PC-3 (cell line): ENCODE results near the gene EIF6. TPM values are rescaled to one million over a fixed set of nuclear protein-coding genes. Genes with fewer than 3 reads are reported as not detected.

ENCODE experiments used
- ATAC-seq: fragments of 200-7000 bp; cut with Tn5 transposase; 2 replicates; pipeline ENCODE4 v1.9.1; 2020; ENCODE audit warnings: mild to moderate bottlenecking, moderate library complexity
- BruUV-seq: library from RNA; stranded (reverse); fragments of 400-500 nt; replicated peaks from 2 replicates; lab custom pipeline; 2021; lab: Mats Ljungman, UMichigan
- CTCF ChIA-PET: fragments of 300-600 bp; sonication (Branson Sonifier 250); formaldehyde crosslinking; loops from one replicate; lab custom pipeline; 2022; ENCODE audit warnings: antibody characterized with exemption; lab: Charles Lee
- POLR2A ChIA-PET: fragments of 300-600 bp; sonication (Branson Sonifier 250); formaldehyde crosslinking; loops from one replicate; lab custom pipeline; 2022; ENCODE audit warnings: antibody characterized with exemption; ENCODE audit not compliant: unreplicated experiment; lab: Charles Lee
- DNase-seq: peaks from one replicate; pipeline ENCODE4 v3.0.0-alpha.2; 2015
- H2AFZ ChIP-seq: fragments of 300-600 bp; sonication (generic); 2 replicates; pipeline ENCODE4 v1.6.0; 2016; ENCODE audit warnings: antibody characterized with exemption, low read length
- H3F3A ChIP-seq: fragments of 300-600 bp; sonication (generic); one replicate; pipeline ENCODE4 v1.6.0; 2017; ENCODE audit warnings: antibody characterized with exemption, low read length, control low read depth, mild to moderate bottlenecking; ENCODE audit not compliant: unreplicated experiment
- H3K27ac ChIP-seq: fragments of 300-600 bp; sonication (generic); 2 replicates; pipeline ENCODE4 v1.5.1; 2016; ENCODE audit warnings: mild to moderate bottlenecking, low read length
- H3K27me3 ChIP-seq: fragments of 300-600 bp; sonication (generic); 2 replicates; pipeline ENCODE4 v1.6.1; 2016; ENCODE audit warnings: low read length, mixed read lengths
- H3K36me3 ChIP-seq: fragments of 300-600 bp; sonication (generic); 2 replicates; pipeline ENCODE4 v1.6.1; 2016; ENCODE audit warnings: low read depth, mixed run types, low read length, mixed read lengths
- H3K4me1 ChIP-seq: fragments of 300-600 bp; sonication (generic); 2 replicates; pipeline ENCODE4 v1.5.1; 2016; ENCODE audit warnings: low read length; ENCODE audit not compliant: insufficient read depth
- H3K4me2 ChIP-seq: fragments of 300-600 bp; sonication (generic); 2 replicates; pipeline ENCODE4 v1.6.0; 2016; ENCODE audit warnings: low read length
- H3K4me3 ChIP-seq: fragments of 300-600 bp; sonication (generic); 2 replicates; pipeline ENCODE4 v1.5.1; 2016; ENCODE audit warnings: mild to moderate bottlenecking, low read length, mixed read lengths
- H3K79me2 ChIP-seq: fragments of 300-600 bp; sonication (generic); 2 replicates; pipeline ENCODE4 v1.6.1; 2017; ENCODE audit warnings: low read length, mixed read lengths
- H3K9ac ChIP-seq: fragments of 300-600 bp; sonication (generic); 2 replicates; pipeline ENCODE4 v1.6.0; 2016; ENCODE audit warnings: mild to moderate bottlenecking, low read length
- H3K9me2 ChIP-seq: fragments of 300-600 bp; sonication (generic); replicated peaks from 2 replicates; pipeline ENCODE4 v1.6.1; 2016; ENCODE audit warnings: mixed run types, low read length, mixed read lengths
- H3K9me3 ChIP-seq: fragments of 300-600 bp; sonication (generic); 2 replicates; pipeline ENCODE4 v1.6.1; 2016; ENCODE audit warnings: low read length, mixed read lengths
- H4K20me1 ChIP-seq: fragments of 300-600 bp; sonication (generic); 2 replicates; pipeline ENCODE4 v1.6.1; 2016; ENCODE audit warnings: low read length, mixed read lengths
- CTCF ChIP-seq: fragments of 300-600 bp; sonication (generic); conservative IDR thresholded peaks from 2 replicates; pipeline ENCODE4 v1.5.1; 2017; ENCODE audit warnings: antibody characterized with exemption, low read depth, mild to moderate bottlenecking, low read length
- EZH2 ChIP-seq: fragments of 300-600 bp; sonication (generic); IDR thresholded peaks from one replicate; pipeline ENCODE4 v1.6.1; 2017; ENCODE audit warnings: antibody characterized with exemption, mild to moderate bottlenecking, low read length; ENCODE audit not compliant: unreplicated experiment
- EZH2phosphoT487 ChIP-seq: fragments of 300-600 bp; sonication (generic); IDR thresholded peaks from 2 replicates; pipeline ENCODE4 v1.6.1; 2018; ENCODE audit warnings: mild to moderate bottlenecking, antibody characterized with exemption, low read length, borderline replicate concordance
- intact Hi-C: fragments of 100-400 bp; cut with micrococcal nuclease; formaldehyde crosslinking; loops from 2 replicates; pipeline ENCODE4 v1.9.0; 2023
- total RNA-seq: library from RNA; depleted of rRNA; stranded (reverse); fragments of >200 nt; gene quantifications from 2 replicates; pipeline ENCODE4 v1.2.3, GENCODE V29; 2014

The EIF6 gene
- total RNA-seq, 1 experiment from 2014 or later: 292 TPM

- ChIA-PET CTCF (interaction anchor here (0.9 to 3.7 kb wide), 7 partner anchors 14 to 142 kb away, joined by 3 to 19 read pairs (median 4); no protein-coding TSS in a partner anchor), POLR2A (interaction anchor here (0.6 to 1.1 kb wide), 2 partner anchors 150 to 306 kb away, joined by 3 to 4 read pairs; no protein-coding TSS in a partner anchor)
- H3K27me3 ChIP-seq: no peaks in the 10 kb centered on the region
- H2AFZ ChIP-seq: no peak overlapping the region
- ATAC-seq (no peak), DNase-seq (no peak)
- 0 out of 2 replicates have a peak, but pooled peaks cover 7% of the 10 kb centered on the region for H3K79me2 ChIP-seq
- H3K9ac ChIP-seq: peak overlapping the region; percentile 91
- no TSS peak for BruUV-seq
- intact Hi-C loops: loop anchor here (2.0 kb wide), 2 partner anchors 14 to 134 kb away; partner anchors contain the start of gene GDF5
- peak overlapping the region; percentile 98 for H3K27ac ChIP-seq
- TF ChIP-seq EZH2phosphoT487 (no peak), CTCF (no peak), EZH2 (no peak)
- H3K9me3 ChIP-seq: no peaks in the 10 kb centered on the region
- H3K4me3 ChIP-seq: no peak overlapping the region
- H3K9me2 ChIP-seq: no peaks in the 10 kb centered on the region
- no peaks in the 10 kb centered on the region for H4K20me1 ChIP-seq
- peaks cover 86% of the 10 kb centered on the region for H3K4me1 ChIP-seq
- no peaks in the 10 kb centered on the region for H3K36me3 ChIP-seq
- peaks cover 17% of the 10 kb centered on the region for H3F3A ChIP-seq
- peak overlapping the region; percentile 44 for H3K4me2 ChIP-seq
Measured at GRCh38 chr20:35304956-35305355, 20.4 kb upstream of the EIF6 start.

GRCh38 chr20:35303735-35304491 lies 19.3 kb upstream of the EIF6 start:
- no peaks in the 10 kb centered on the region for H3K27me3 ChIP-seq
- H3K4me1 ChIP-seq: peaks cover 76% of the 10 kb centered on the region
- no TSS peak for BruUV-seq
- H3K9me2 ChIP-seq: no peaks in the 10 kb centered on the region
- peak overlapping the region; percentile 98 for H3K27ac ChIP-seq
- H3K4me2 ChIP-seq: peak overlapping the region; percentile 51
- ChIA-PET POLR2A (interaction anchor here (0.5 to 0.6 kb wide), 2 partner anchors 19 to 67 kb away, joined by 3 to 4 read pairs; partner anchors contain the start of gene EIF6), CTCF (interaction anchor here (0.6 to 1.4 kb wide), 5 partner anchors 14 to 208 kb away, joined by 3 to 14 read pairs (median 4); no protein-coding TSS in a partner anchor)
- H3K9me3 ChIP-seq: no peaks in the 10 kb centered on the region
- TF ChIP-seq EZH2phosphoT487 (no peak), CTCF (peak; percentile 97)
- ATAC-seq (peak; percentile 27), DNase-seq (peak; percentile 98)
- no peaks in the 10 kb centered on the region for H4K20me1 ChIP-seq
- H3K9ac ChIP-seq: peak overlapping the region; percentile 91
- H2AFZ ChIP-seq: peak overlapping the region; percentile 23
- H3F3A ChIP-seq: peaks cover 17% of the 10 kb centered on the region
- intact Hi-C loops: loop anchor here (1.0 to 2.0 kb wide), 5 partner anchors 15 to 143 kb away; partner anchors contain the start of genes EIF6 and GDF5
- no peaks in the 10 kb centered on the region for H3K36me3 ChIP-seq
- H3K79me2 ChIP-seq: 0 out of 2 replicates have a peak, but pooled peaks cover 7% of the 10 kb centered on the region
- no peak overlapping the region for H3K4me3 ChIP-seq
